K562 (cell line): ENCODE data around the gene PPM1H. TPM values are rescaled to one million over a fixed set of nuclear protein-coding genes. Genes with fewer than 3 reads are reported as not detected.

ENCODE experiments used
- ATAC-seq: fragments of 200-7000 bp; cut with Tn5 transposase; 3 replicates; pipeline ENCODE4 v1.9.1; 2020; ENCODE audit warnings: moderate library complexity
- BruUV-seq: library from RNA; stranded (reverse); fragments of 400-500 nt; replicated peaks from 2 replicates; lab custom pipeline; 2021; lab: Mats Ljungman, UMichigan
- CTCF ChIA-PET: fragments of 300-600 bp; formaldehyde crosslinking; extraction: SDS; loops from one replicate; lab custom pipeline; 2021; ENCODE audit warnings: low intra/inter-chr PET ratio; lab: Yijun Ruan, JAX
- POLR2A ChIA-PET: fragments of 300-600, 350-650 bp; sonication (Branson Sonifier 250); formaldehyde crosslinking; extraction: SDS; loops from one replicate; lab custom pipeline; 2021; ENCODE audit warnings: antibody characterized with exemption, inconsistent platforms; lab: Yijun Ruan, JAX
- DNase-seq, 4 experiments: peaks; one replicate each; pipeline versions ENCODE4 v3.0.0 to v3.0.0-alpha.2; 2011 to 2018; ENCODE audit warnings: low spot score in 3 of 4, mixed read lengths in 3 of 4; ENCODE audit errors: extremely low read depth in 1 of 4
- FAIRE-seq: peaks from 2 replicates; lab custom pipeline; 2011; peaks lifted over from hg19 to GRCh38; lab: Jason Lieb, UNC
- H2AFZ ChIP-seq: 2 replicates; pipeline ENCODE4 v1.6.0; 2011; ENCODE audit warnings: low read depth, low read length, control low read depth, inconsistent platforms
- H3K27ac ChIP-seq: fragments of 200-600 bp; 3 replicates; pipeline ENCODE4 v1.8.0; 2011; ENCODE audit warnings: low read depth, mild to moderate bottlenecking, control low read depth, inconsistent platforms, low read length, moderate library complexity, mixed read lengths; ENCODE audit errors: extremely low read depth
- H3K27me3 ChIP-seq, 2 experiments: fragments of 300-600 bp in 1 of 2; 2 replicates in 1 of 2; 3 replicates in 1 of 2; pipeline versions ENCODE4 v1.6.0 to v1.8.0; 2011; ENCODE audit warnings: inconsistent platforms in 2 of 2, low read length in 2 of 2, mild to moderate bottlenecking in 1 of 2, mixed read lengths in 1 of 2, moderate library complexity in 1 of 2; ENCODE audit not compliant: control insufficient read depth in 2 of 2, insufficient read depth in 2 of 2
- H3K36me3 ChIP-seq: fragments of 300-600 bp; 3 replicates; pipeline ENCODE4 v1.8.0; 2011; ENCODE audit warnings: mild to moderate bottlenecking, low read length, inconsistent platforms; ENCODE audit not compliant: control insufficient read depth, insufficient read depth
- H3K4me1 ChIP-seq, 2 experiments: fragments of 200-600 bp in 1 of 2; replicated peaks in 1 of 2; 2 replicates in 1 of 2; 3 replicates in 1 of 2; pipeline versions ENCODE4 v1.5.1 to v1.8.0; 2011; ENCODE audit warnings: inconsistent platforms in 2 of 2, low read length in 2 of 2, mild to moderate bottlenecking in 1 of 2, mixed read lengths in 1 of 2, moderate library complexity in 1 of 2; ENCODE audit not compliant: control insufficient read depth in 2 of 2, insufficient read depth in 2 of 2
- H3K4me2 ChIP-seq: 2 replicates; pipeline ENCODE4 v1.6.1; 2011; ENCODE audit warnings: low read length, control low read depth, inconsistent platforms, mixed read lengths; ENCODE audit not compliant: insufficient read depth
- H3K4me3 ChIP-seq: fragments of 200-600 bp; sonication (generic), shearing (Covaris generic); 2 replicates; pipeline ENCODE4 v1.5.1; 2016; ENCODE audit warnings: control low read depth, inconsistent platforms
- H3K79me2 ChIP-seq: fragments of 200-600 bp; 3 replicates; pipeline ENCODE4 v1.8.0; 2011; ENCODE audit warnings: low read length, inconsistent platforms; ENCODE audit not compliant: control insufficient read depth, insufficient read depth
- H3K9ac ChIP-seq, 2 experiments: 2 replicates each; pipeline versions ENCODE4 v1.6.0 to v1.6.1; 2011; ENCODE audit warnings: low read depth in 2 of 2, low read length in 2 of 2, control low read depth in 1 of 2, inconsistent platforms in 1 of 2, mild to moderate bottlenecking in 1 of 2, mixed read lengths in 1 of 2; ENCODE audit not compliant: insufficient read depth in 1 of 2
- H3K9me1 ChIP-seq: one replicate; pipeline ENCODE4 v1.6.0; 2011; ENCODE audit warnings: inconsistent platforms, mild to moderate bottlenecking, low read length, moderate library complexity; ENCODE audit not compliant: control insufficient read depth, insufficient read depth
- H3K9me3 ChIP-seq: replicated peaks from 2 replicates; pipeline ENCODE4 v1.5.1; 2011; ENCODE audit warnings: low read depth, low read length, inconsistent platforms; ENCODE audit not compliant: control insufficient read depth, insufficient read depth
- H4K20me1 ChIP-seq: replicated peaks from 2 replicates; pipeline ENCODE4 v1.6.1; 2011; ENCODE audit warnings: low read length, inconsistent platforms, mixed read lengths; ENCODE audit not compliant: control insufficient read depth, insufficient read depth
- BMI1 ChIP-seq: fragments of 150-350 bp; IDR thresholded peaks from 2 replicates; pipeline ENCODE4 v1.6.1; 2014; ENCODE audit warnings: low read length
- FOS ChIP-seq: IDR thresholded peaks from 3 replicates; pipeline ENCODE4 v1.6.1; 2011; ENCODE audit not compliant: insufficient read length; ENCODE audit errors: extremely low read depth
- KAT7 ChIP-seq: sonication (generic); formaldehyde crosslinking; IDR thresholded peaks from 2 replicates; pipeline ENCODE4 v1.8.0; 2022; ENCODE audit warnings: missing genetic modification reagents, mild to moderate bottlenecking, borderline replicate concordance
- KLF13 ChIP-seq: fragments of 450-650 bp; IDR thresholded peaks from 2 replicates; pipeline ENCODE4 v1.6.1; 2016; ENCODE audit warnings: missing genetic modification characterization, low read depth, mild to moderate bottlenecking, missing compliant biosample characterization, moderate library complexity, borderline replicate concordance
- NR2F6 ChIP-seq: fragments of 450-650 bp; formaldehyde crosslinking; IDR thresholded peaks from 2 replicates; pipeline ENCODE4 v1.4.0; 2020; ENCODE audit warnings: mild to moderate bottlenecking
- PTRF ChIP-seq: fragments of 450-650 bp; IDR thresholded peaks from 2 replicates; pipeline ENCODE4 v1.6.1; 2016; ENCODE audit warnings: mild to moderate bottlenecking, missing genetic modification characterization, missing compliant biosample characterization
- RBFOX2 ChIP-seq: fragments of 200-400 bp; formaldehyde crosslinking; IDR thresholded peaks from 2 replicates; pipeline ENCODE4 v1.6.1; 2017; ENCODE audit warnings: low read depth, mild to moderate bottlenecking, low read length, moderate library complexity
- RFX1 ChIP-seq: fragments of 450-650 bp; IDR thresholded peaks from 2 replicates; pipeline ENCODE4 v1.6.1; 2016; ENCODE audit warnings: mild to moderate bottlenecking, moderate library complexity
- U2AF1 ChIP-seq: fragments of 200-400 bp; formaldehyde crosslinking; optimal IDR thresholded peaks from 2 replicates; pipeline ENCODE3; 2017; ENCODE audit warnings: mild to moderate bottlenecking, low read depth, low read length, moderate library complexity
- ZNF143 ChIP-seq: sonication (generic); formaldehyde crosslinking; IDR thresholded peaks from 2 replicates; pipeline ENCODE4 v1.9.0; 2022; ENCODE audit warnings: mild to moderate bottlenecking, missing genetic modification reagents
- ZNF324 ChIP-seq: fragments of 250-450 bp; sonication (Bioruptor Pico); IDR thresholded peaks from 2 replicates; pipeline ENCODE4 v1.4.0; 2020; ENCODE audit warnings: mild to moderate bottlenecking
- ZNF561 ChIP-seq: fragments of 450-650 bp; formaldehyde crosslinking; conservative IDR thresholded peaks from 2 replicates; pipeline ENCODE4 v1.4.0; 2020; ENCODE audit warnings: mild to moderate bottlenecking, moderate library complexity
- WGBS: fragments of 100-300 bp; shearing (Covaris generic); methylation state at CpG from one replicate; pipeline ENCODE4 v1.1.6; 2016; ENCODE audit warnings: low coverage, mixed read lengths; ENCODE audit not compliant: insufficient coverage; ENCODE audit errors: missing lambda C conversion rate; 5-methylcytosine and 5-hydroxymethylcytosine counted together
- in situ Hi-C: fragments of 300-500 bp; cut with MboI; formaldehyde crosslinking; loops from 4 replicates; pipeline ENCODE4 v1.15.0; 2018; ENCODE audit warnings: inconsistent platforms, mixed read lengths
- intact Hi-C: fragments of 100-400 bp; cut with micrococcal nuclease; formaldehyde crosslinking; loops from 2 replicates; pipeline ENCODE4 v1.14.2; 2022
- polyA plus RNA-seq, 8 experiments: library from polyadenylated mRNA; depleted of rRNA in 4 of 8; stranded (reverse) in 5 of 8; unstranded in 3 of 8; fragments of >200 nt; fragmentation: Nextera tagmentation in 2 of 8; fragmentation: Illumina TruSeq in 1 of 8; extraction: Ambion mirVana in 2 of 8; extraction: Trizol in 1 of 8; gene quantifications; 2 replicates each; pipeline versions ENCODE4 v1.2.1 to v1.2.3, GENCODE V29; 2011 to 2014; ENCODE audit warnings: inconsistent platforms in 1 of 8, missing spikeins in 1 of 8
- total RNA-seq, 7 experiments: library from RNA; depleted of rRNA in 6 of 7; stranded (reverse); fragments of >200 nt in 6 of 7; fragmentation: Illumina TruSeq in 2 of 7; extraction: Trizol in 2 of 7; gene quantifications; 2 replicates each; pipeline versions ENCODE4 v1.2.1 to v1.2.3, GENCODE V29; 2011 to 2021; ENCODE audit warnings: low replicate concordance in 1 of 7
- TF ChIP-seq, protein P1 (sequence below): sonication (generic); formaldehyde crosslinking; IDR thresholded peaks from 2 replicates; pipeline ENCODE4 v1.8.0; 2023; ENCODE audit warnings: mild to moderate bottlenecking, missing genetic modification reagents
- TF ChIP-seq, protein P2 (sequence below): fragments of 450-650 bp; IDR thresholded peaks from 2 replicates; pipeline ENCODE4 v1.7.0; 2016; ENCODE audit warnings: borderline replicate concordance
- TF ChIP-seq, protein P3 (sequence below): fragments of 450-650 bp; IDR thresholded peaks from 2 replicates; pipeline ENCODE4 v1.6.1; 2018; ENCODE audit not compliant: partially characterized antibody

Gene PPM1H
- total and polyA plus RNA-seq, 9 of the 15 experiments (the other 6 are each of a cell fraction or from before 2014, with no cell fraction given) = 5.3 to 29.3 (median 11.3) TPM

DNA sequence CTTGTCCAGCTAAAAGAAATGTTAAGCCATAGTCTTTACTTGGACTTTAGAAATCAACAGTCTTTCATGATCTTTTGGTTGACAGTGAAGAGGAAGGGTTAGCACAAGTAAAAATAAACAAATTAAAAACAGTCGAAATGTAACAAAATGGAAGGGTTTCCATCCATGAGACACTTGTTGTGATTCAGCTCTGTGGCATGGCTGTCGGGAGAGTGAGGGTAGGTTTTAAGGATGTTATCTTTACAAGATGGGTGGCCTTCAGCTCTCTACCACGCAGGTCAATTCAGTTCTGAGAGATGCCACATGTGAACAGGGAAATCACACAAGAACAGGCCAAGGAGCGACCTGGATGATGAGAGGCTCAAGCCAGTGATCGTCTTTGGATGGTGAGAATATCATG lies 180.2 kb downstream of the PPM1H start:
- Histone ChIP-seq H3K4me1 (no peaks in the 10 kb centered on the region; a peak in 1 of 5 replicates), H3K9me3 (no peaks in the 10 kb centered on the region), H3K27me3 (no peaks in the 10 kb centered on the region), H3K9me1 (no peaks in the 10 kb centered on the region), H3K9ac (no peak overlapping the region), H2AFZ (no peak overlapping the region), H3K36me3 (no peaks in the 10 kb centered on the region), H3K4me3 (no peak overlapping the region), H3K27ac (no peak overlapping the region), H3K79me2 (no peaks in the 10 kb centered on the region), H4K20me1 (no peaks in the 10 kb centered on the region), H3K4me2 (no peak overlapping the region)
- in situ Hi-C loops = no loop called here
- ChIA-PET CTCF (no interaction called here), POLR2A (no interaction called here)
- no peak for FAIRE-seq
- 45% methylated on average over 5 of the region's 5 CpGs for WGBS
- ATAC-seq = no peak
- no TSS peak for BruUV-seq
- no peak for DNase-seq
- intact Hi-C loops = no loop called here
- TF ChIP-seq, protein P1, sequence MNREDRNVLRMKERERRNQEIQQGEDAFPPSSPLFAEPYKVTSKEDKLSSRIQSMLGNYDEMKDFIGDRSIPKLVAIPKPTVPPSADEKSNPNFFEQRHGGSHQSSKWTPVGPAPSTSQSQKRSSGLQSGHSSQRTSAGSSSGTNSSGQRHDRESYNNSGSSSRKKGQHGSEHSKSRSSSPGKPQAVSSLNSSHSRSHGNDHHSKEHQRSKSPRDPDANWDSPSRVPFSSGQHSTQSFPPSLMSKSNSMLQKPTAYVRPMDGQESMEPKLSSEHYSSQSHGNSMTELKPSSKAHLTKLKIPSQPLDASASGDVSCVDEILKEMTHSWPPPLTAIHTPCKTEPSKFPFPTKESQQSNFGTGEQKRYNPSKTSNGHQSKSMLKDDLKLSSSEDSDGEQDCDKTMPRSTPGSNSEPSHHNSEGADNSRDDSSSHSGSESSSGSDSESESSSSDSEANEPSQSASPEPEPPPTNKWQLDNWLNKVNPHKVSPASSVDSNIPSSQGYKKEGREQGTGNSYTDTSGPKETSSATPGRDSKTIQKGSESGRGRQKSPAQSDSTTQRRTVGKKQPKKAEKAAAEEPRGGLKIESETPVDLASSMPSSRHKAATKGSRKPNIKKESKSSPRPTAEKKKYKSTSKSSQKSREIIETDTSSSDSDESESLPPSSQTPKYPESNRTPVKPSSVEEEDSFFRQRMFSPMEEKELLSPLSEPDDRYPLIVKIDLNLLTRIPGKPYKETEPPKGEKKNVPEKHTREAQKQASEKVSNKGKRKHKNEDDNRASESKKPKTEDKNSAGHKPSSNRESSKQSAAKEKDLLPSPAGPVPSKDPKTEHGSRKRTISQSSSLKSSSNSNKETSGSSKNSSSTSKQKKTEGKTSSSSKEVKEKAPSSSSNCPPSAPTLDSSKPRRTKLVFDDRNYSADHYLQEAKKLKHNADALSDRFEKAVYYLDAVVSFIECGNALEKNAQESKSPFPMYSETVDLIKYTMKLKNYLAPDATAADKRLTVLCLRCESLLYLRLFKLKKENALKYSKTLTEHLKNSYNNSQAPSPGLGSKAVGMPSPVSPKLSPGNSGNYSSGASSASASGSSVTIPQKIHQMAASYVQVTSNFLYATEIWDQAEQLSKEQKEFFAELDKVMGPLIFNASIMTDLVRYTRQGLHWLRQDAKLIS (CRISPR knock-in tag) = no peak
- TF ChIP-seq NR2F6 (CRISPR knock-in tag) (no peak), KLF13 (tag) (no peak), KAT7 (CRISPR knock-in tag) (no peak), PTRF (tag) (no peak), FOS (no peak), ZNF143 (CRISPR knock-in tag) (no peak), ZNF561 (no peak), U2AF1 (no peak), BMI1 (no peak), ZNF324 (CRISPR knock-in tag) (no peak), RBFOX2 (no peak), RFX1 (no peak)
- TF ChIP-seq, protein P2, sequence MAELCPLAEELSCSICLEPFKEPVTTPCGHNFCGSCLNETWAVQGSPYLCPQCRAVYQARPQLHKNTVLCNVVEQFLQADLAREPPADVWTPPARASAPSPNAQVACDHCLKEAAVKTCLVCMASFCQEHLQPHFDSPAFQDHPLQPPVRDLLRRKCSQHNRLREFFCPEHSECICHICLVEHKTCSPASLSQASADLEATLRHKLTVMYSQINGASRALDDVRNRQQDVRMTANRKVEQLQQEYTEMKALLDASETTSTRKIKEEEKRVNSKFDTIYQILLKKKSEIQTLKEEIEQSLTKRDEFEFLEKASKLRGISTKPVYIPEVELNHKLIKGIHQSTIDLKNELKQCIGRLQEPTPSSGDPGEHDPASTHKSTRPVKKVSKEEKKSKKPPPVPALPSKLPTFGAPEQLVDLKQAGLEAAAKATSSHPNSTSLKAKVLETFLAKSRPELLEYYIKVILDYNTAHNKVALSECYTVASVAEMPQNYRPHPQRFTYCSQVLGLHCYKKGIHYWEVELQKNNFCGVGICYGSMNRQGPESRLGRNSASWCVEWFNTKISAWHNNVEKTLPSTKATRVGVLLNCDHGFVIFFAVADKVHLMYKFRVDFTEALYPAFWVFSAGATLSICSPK = no peak
- TF ChIP-seq, protein P3, sequence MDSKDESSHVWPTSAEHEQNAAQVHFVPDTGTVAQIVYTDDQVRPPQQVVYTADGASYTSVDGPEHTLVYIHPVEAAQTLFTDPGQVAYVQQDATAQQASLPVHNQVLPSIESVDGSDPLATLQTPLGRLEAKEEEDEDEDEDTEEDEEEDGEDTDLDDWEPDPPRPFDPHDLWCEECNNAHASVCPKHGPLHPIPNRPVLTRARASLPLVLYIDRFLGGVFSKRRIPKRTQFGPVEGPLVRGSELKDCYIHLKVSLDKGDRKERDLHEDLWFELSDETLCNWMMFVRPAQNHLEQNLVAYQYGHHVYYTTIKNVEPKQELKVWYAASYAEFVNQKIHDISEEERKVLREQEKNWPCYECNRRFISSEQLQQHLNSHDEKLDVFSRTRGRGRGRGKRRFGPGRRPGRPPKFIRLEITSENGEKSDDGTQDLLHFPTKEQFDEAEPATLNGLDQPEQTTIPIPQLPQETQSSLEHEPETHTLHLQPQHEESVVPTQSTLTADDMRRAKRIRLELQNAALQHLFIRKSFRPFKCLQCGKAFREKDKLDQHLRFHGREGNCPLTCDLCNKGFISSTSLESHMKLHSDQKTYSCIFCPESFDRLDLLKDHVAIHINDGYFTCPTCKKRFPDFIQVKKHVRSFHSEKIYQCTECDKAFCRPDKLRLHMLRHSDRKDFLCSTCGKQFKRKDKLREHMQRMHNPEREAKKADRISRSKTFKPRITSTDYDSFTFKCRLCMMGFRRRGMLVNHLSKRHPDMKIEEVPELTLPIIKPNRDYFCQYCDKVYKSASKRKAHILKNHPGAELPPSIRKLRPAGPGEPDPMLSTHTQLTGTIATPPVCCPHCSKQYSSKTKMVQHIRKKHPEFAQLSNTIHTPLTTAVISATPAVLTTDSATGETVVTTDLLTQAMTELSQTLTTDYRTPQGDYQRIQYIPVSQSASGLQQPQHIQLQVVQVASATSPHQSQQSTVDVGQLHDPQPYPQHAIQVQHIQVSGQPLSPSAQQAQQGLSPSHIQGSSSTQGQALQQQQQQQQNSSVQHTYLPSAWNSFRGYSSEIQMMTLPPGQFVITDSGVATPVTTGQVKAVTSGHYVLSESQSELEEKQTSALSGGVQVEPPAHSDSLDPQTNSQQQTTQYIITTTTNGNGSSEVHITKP = no peak
